Epithelial cell of proximal tubule (primary cell): Measurements from ENCODE around the gene FAM78B. TPM values are rescaled to one million over a fixed set of nuclear protein-coding genes. Genes with fewer than 3 reads are reported as not detected.

Experiments used
- DNase-seq: peaks from one replicate; pipeline ENCODE4 v3.0.0-alpha.2; 2011; ENCODE audit warnings: low read depth
- H3K4me3 ChIP-seq: 2 replicates; pipeline ENCODE4 v1.5.1; 2011; ENCODE audit warnings: low read depth, mild to moderate bottlenecking, low read length
- total RNA-seq: library from RNA; depleted of rRNA; stranded (reverse); fragments of >200 nt; gene quantifications from 2 replicates; pipeline ENCODE4 v1.2.3, GENCODE V29; 2015
- TF ChIP-seq, protein P1 (sequence below): conservative IDR thresholded peaks from 2 replicates; pipeline ENCODE4 v1.5.1; 2012; ENCODE audit warnings: low read depth, mild to moderate bottlenecking, low read length

The FAM78B gene
- total RNA-seq, 1 donor from 2014 or later: not detected

GRCh38 chr1:166127003-166127402, 39.8 kb downstream of the FAM78B start:
- TF ChIP-seq, protein P1, sequence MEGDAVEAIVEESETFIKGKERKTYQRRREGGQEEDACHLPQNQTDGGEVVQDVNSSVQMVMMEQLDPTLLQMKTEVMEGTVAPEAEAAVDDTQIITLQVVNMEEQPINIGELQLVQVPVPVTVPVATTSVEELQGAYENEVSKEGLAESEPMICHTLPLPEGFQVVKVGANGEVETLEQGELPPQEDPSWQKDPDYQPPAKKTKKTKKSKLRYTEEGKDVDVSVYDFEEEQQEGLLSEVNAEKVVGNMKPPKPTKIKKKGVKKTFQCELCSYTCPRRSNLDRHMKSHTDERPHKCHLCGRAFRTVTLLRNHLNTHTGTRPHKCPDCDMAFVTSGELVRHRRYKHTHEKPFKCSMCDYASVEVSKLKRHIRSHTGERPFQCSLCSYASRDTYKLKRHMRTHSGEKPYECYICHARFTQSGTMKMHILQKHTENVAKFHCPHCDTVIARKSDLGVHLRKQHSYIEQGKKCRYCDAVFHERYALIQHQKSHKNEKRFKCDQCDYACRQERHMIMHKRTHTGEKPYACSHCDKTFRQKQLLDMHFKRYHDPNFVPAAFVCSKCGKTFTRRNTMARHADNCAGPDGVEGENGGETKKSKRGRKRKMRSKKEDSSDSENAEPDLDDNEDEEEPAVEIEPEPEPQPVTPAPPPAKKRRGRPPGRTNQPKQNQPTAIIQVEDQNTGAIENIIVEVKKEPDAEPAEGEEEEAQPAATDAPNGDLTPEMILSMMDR: no peak
- no peak for DNase-seq
- no peak overlapping the region for H3K4me3 ChIP-seq

DNA sequence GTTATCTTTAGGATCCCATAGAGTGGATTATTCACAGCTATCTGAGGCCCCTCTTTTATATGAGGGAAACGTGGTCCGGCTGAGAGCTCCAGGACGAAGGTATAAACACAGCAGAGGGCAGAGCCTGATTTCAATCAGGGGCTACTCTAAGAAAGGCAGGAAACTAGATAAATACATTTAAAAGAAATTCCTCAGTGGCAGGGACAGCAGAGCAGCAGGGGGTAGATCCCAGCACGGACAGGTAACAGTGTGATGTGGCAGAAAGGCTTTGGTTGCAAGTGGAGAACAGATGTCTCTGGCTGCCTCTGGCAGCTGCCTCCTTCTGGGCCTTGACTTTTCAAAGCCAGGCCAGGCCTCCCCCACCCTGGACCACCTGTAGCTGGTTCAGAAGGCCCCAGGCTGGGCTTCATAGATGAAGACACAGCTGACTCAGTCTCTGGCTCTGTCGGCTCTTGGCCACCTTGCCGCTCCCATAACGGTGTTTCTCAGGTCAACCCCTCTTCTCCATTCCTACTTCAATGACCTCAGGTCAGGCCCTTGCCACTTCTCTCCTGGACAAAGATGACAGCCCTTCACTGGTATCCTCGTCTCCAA, 43.8 kb downstream of the FAM78B start:
- no peak overlapping the region for H3K4me3 ChIP-seq
- no peak for DNase-seq
- TF ChIP-seq, protein P1: no peak

DNA sequence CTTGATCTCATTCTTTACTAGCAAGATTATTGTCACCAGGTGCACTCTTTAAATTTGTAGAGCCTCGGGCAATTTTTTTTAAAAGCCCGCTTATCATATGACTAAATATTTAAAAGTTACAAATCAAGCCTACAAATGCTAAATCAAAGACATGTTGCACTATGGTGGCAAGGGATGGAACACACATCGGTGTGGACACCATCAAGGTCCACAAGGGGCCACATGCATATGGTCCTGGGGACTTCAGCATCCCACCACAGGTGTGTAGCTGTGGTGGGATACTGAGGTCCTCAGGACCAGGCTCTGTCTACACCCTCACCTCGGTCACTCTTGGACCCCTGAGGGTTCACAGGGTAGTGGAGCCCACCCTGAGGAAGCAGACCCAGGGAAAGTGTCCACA, 45.8 kb downstream of the FAM78B start:
- no peak for DNase-seq
- no peak overlapping the region for H3K4me3 ChIP-seq
- TF ChIP-seq, protein P1: no peak

GRCh38 chr1:166120281-166120680, 46.5 kb downstream of the FAM78B start:
- DNase-seq: no peak
- H3K4me3 ChIP-seq: no peak overlapping the region
- TF ChIP-seq, protein P1: no peak

DNA sequence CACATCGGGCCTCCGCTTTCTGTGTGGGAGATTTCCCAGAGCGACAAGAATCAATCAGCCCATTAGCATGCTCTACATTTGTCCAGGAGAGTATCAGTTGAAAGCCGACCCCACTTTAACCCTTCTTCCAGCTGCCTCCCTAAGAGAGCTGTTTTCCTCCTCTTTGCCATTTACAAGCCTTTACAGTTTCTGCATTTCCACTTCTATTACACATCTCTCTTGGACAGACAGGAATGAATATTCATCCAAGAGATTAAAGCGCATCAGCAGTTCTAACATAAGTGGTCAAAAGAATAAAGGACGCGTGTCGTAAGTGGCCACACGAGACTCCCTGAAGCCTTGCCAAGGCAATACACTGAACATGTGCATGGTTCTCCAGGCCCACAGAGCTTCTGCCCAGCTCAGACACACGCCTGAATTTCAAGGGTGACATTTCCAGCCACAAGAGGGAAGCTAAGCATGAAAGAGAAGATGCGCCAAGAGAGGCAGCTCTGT, 47.3 kb downstream of the FAM78B start:
- H3K4me3 ChIP-seq: no peak overlapping the region
- TF ChIP-seq, protein P1: no peak
- DNase-seq: no peak

DNA sequence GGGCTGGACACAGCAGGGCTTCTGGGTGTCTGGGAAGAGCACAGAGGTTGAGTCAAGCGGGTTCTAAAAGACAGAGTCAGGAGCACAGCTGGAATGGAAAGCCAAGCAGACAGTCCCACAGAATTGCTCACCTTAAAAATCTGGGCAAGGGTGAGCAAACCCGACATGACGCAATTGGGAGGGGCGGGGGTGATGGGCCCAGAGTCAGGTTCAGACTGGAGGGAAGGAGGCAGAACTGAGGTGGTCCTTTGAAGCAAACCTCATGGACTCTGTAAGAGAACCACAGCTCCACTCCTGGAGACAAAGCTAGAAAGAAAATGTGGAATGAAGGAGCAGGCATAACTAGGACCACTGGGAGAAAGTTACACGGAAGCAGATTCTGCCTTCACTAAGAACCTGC, 49.0 kb downstream of the FAM78B start:
- no peak overlapping the region for H3K4me3 ChIP-seq
- no peak for DNase-seq
- TF ChIP-seq, protein P1: no peak

DNA sequence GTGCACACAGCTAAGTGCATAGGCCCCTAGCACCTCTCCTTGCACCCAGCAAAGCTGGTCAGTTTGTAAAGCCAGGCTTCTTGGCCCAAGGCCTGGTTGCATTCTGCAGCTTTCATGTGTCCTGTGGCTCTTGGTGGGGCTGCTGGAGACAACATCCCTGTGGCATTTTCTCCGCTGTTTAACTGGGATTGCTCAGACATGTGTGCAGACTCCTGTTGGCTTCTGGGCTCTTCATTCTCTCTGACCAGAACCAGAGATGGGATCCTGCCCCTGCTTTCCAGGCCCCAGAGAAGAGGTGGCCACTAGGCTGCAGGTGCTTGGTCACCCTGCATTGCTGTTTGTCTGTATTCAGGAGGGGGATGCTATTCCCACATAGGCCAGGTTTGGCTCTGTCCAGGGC, 50.8 kb downstream of the FAM78B start:
- DNase-seq: no peak
- TF ChIP-seq, protein P1: no peak
- H3K4me3 ChIP-seq: no peak overlapping the region
